ENCODE results near the gene ZNF431. TPM values are rescaled to one million over a fixed set of nuclear protein-coding genes. Genes with fewer than 3 reads are reported as not detected.
"Not testable (repeated sequence)": the region's sequence is repeated elsewhere in the genome, so short reads cannot be mapped to it uniquely, and the experiment has no call there.

The ZNF431 gene
- polyA plus RNA-seq, 1 of the 3 experiments (the other 2 are of a cell fraction): 2.4 TPM

DNA sequence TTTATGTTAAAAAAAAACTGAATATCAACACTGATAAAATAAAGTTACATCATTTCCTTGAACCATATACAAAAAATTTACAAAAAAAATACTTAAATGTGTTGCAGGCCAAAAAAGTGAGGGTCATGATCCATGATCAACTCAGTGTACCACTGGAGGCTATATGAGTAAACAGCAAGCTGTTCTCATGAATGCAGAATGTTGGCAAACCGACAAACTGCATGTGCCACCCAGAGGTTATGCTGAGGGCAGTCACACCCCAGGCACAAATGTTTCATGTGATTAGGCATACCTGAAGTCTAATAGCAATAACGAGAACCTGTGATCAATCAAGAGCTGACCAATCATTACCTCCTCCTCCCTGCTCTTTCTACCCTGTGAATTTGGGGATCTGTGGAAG, 91.9 kb downstream of the ZNF431 start:
- Histone ChIP-seq H3K9me3 (no peaks in the 10 kb centered on the region; the same call in 1 of the 2 replicates), H3K9me2 (no peaks in the 10 kb centered on the region), H3K27ac (ENCODE audit: low read depth in 2 of 2, low read length in 1 of 2) (no peak overlapping the region), H3K79me2 (ENCODE audit: insufficient read depth) (no peaks in the 10 kb centered on the region), H3K4me1 (ENCODE audit: control insufficient read depth in 1 of 2, insufficient read depth in 2 of 2, low read depth in 1 of 2, low read length in 1 of 2) (no peaks in the 10 kb centered on the region), H3K4me3 (ENCODE audit: low read depth in 2 of 2, low read length in 1 of 2) (no peak overlapping the region), H3K36me3 (replicated peaks in 1 of 2; ENCODE audit: control insufficient read depth in 1 of 2, insufficient read depth in 2 of 2, low read length in 1 of 2) (no peaks in the 10 kb centered on the region), H3K4me2 (no peak overlapping the region), H3K27me3 (ENCODE audit: insufficient read depth) (no peaks in the 10 kb centered on the region), H3K9ac (no peak overlapping the region), H3F3A (replicated peaks; ENCODE audit: insufficient read depth) (no peaks in the 10 kb centered on the region), H4K20me1 (ENCODE audit: insufficient read depth) (no peaks in the 10 kb centered on the region), H2AFZ (ENCODE audit: low read depth) (no peak overlapping the region)
- WGBS (ENCODE audit: low lambda C conversion rate): 20% methylated on average over 1 of the region's 2 CpGs
- no peak for DNase-seq
- TF ChIP-seq SIN3A (IDR thresholded peaks at IDR 0.05; ENCODE audit: borderline replicate concordance, low read depth, low read length): no peak
- no peak for TF ChIP-seq TAF1 (IDR thresholded peaks at IDR 0.05; ENCODE audit: borderline replicate concordance, low read depth, low read length)
- no peak for TF ChIP-seq RFX5 (IDR thresholded peaks at IDR 0.05; ENCODE audit: low read length)
- no peak for TF ChIP-seq EP300 (IDR thresholded peaks at IDR 0.05; ENCODE audit: borderline replicate concordance in 1 of 2, low read depth in 1 of 2, low read length in 1 of 2)
- no peak for TF ChIP-seq GATA2 (CRISPR knock-in tag; IDR thresholded peaks at IDR 0.05)
- TF ChIP-seq ELF1 (IDR thresholded peaks at IDR 0.05): no peak
- TF ChIP-seq, protein P1, sequence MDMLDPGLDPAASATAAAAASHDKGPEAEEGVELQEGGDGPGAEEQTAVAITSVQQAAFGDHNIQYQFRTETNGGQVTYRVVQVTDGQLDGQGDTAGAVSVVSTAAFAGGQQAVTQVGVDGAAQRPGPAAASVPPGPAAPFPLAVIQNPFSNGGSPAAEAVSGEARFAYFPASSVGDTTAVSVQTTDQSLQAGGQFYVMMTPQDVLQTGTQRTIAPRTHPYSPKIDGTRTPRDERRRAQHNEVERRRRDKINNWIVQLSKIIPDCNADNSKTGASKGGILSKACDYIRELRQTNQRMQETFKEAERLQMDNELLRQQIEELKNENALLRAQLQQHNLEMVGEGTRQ (IDR thresholded peaks at IDR 0.05; ENCODE audit: borderline replicate concordance, low read depth, low read length): no peak
- no peak for TF ChIP-seq JUND (IDR thresholded peaks at IDR 0.05)
- TF ChIP-seq, protein P2, sequence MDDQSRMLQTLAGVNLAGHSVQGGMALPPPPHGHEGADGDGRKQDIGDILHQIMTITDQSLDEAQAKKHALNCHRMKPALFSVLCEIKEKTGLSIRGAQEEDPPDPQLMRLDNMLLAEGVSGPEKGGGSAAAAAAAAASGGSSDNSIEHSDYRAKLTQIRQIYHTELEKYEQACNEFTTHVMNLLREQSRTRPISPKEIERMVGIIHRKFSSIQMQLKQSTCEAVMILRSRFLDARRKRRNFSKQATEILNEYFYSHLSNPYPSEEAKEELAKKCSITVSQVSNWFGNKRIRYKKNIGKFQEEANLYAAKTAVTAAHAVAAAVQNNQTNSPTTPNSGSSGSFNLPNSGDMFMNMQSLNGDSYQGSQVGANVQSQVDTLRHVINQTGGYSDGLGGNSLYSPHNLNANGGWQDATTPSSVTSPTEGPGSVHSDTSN (IDR thresholded peaks at IDR 0.05): no peak
- no peak for TF ChIP-seq CHD2 (IDR thresholded peaks at IDR 0.05; ENCODE audit: low read length, partially characterized antibody)
- TF ChIP-seq RAD21 (IDR thresholded peaks at IDR 0.05; ENCODE audit: low read length): no peak
- no peak for TF ChIP-seq TCF12 (IDR thresholded peaks at IDR 0.05)
- TF ChIP-seq RXRA (IDR thresholded peaks at IDR 0.05; ENCODE audit: borderline replicate concordance, low read depth): no peak
- no peak for TF ChIP-seq GABPA (IDR thresholded peaks at IDR 0.05; ENCODE audit: low read depth)
- TF ChIP-seq RCOR1 (IDR thresholded peaks at IDR 0.05; ENCODE audit: low read length): no peak
- no peak for TF ChIP-seq FOXJ3 (CRISPR knock-in tag; IDR thresholded peaks at IDR 0.05)
- ChIA-PET POLR2A (no interaction called here), CTCF (no interaction called here)

DNA sequence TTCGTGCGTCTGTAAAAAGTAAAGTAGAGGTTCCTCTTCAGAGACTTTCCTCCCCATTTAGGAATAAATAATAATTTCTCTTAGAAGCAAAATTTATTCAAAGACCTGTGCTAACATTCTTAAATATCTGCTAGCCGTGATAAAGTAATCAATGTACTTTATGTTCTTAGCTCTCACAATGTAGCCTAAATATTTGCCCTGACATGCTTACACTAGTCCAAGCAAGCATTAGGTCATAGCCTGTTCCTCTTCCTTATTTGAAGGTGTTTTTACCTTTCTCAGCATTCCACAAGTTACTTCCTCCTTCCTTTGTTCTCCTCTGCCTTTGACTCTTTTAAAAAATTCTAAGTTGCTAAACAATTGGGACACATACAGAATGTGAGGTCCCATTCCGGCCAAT, 94.9 kb downstream of the ZNF431 start:
- CTCF ChIA-PET; H3K9ac ChIP-seq; DNase-seq; POLR2A ChIA-PET; H3K36me3 ChIP-seq (replicated peaks in 1 of 2; ENCODE audit: control insufficient read depth in 1 of 2, insufficient read depth in 2 of 2, low read length in 1 of 2); H3K4me2 ChIP-seq; H2AFZ ChIP-seq (ENCODE audit: low read depth); H3K4me1 ChIP-seq (ENCODE audit: control insufficient read depth in 1 of 2, insufficient read depth in 2 of 2, low read depth in 1 of 2, low read length in 1 of 2); H3K4me3 ChIP-seq (ENCODE audit: low read depth in 2 of 2, low read length in 1 of 2); H3K9me2 ChIP-seq; H3K79me2 ChIP-seq (ENCODE audit: insufficient read depth); H3K27me3 ChIP-seq (ENCODE audit: insufficient read depth); H3K9me3 ChIP-seq; H3K27ac ChIP-seq (ENCODE audit: low read depth in 2 of 2, low read length in 1 of 2); H3F3A ChIP-seq (replicated peaks; ENCODE audit: insufficient read depth); H4K20me1 ChIP-seq (ENCODE audit: insufficient read depth): not testable (repeated sequence)
- WGBS (ENCODE audit: low lambda C conversion rate): 49% methylated on average over 4 of the region's 4 CpGs
